Hepatocyte (in vitro differentiated cells): ENCODE results near the gene CRADD. TPM values are rescaled to one million over a fixed set of nuclear protein-coding genes. Genes with fewer than 3 reads are reported as not detected.

Experiments
- DNase-seq: peaks from one replicate; pipeline ENCODE4 v3.0.0-alpha.2; 2016; ENCODE audit warnings: low spot score
- H2AFZ ChIP-seq: fragments of 200-600 bp; sonication (generic); 2 replicates; pipeline ENCODE4 v1.6.0; 2016; ENCODE audit warnings: antibody characterized with exemption, mild to moderate bottlenecking
- H3K27ac ChIP-seq: fragments of 200-600 bp; sonication (generic); 2 replicates; pipeline ENCODE4 v1.5.1; 2016; ENCODE audit warnings: mild to moderate bottlenecking
- H3K27me3 ChIP-seq: fragments of 200-600 bp; sonication (generic); 2 replicates; pipeline ENCODE4 v1.6.1; 2016
- H3K36me3 ChIP-seq: fragments of 200-600 bp; sonication (generic); replicated peaks from 2 replicates; pipeline ENCODE4 v1.5.1; 2016; ENCODE audit warnings: low read depth; ENCODE audit not compliant: insufficient read depth
- H3K4me1 ChIP-seq: fragments of 200-600 bp; sonication (generic); 2 replicates; pipeline ENCODE4 v1.5.1; 2016; ENCODE audit warnings: mild to moderate bottlenecking, moderate library complexity; ENCODE audit not compliant: insufficient read depth
- H3K4me2 ChIP-seq: fragments of 200-600 bp; sonication (generic); 2 replicates; pipeline ENCODE4 v1.6.0; 2016
- H3K4me3 ChIP-seq: fragments of 200-600 bp; sonication (generic); 2 replicates; pipeline ENCODE4 v1.5.1; 2016; ENCODE audit warnings: mild to moderate bottlenecking
- H3K79me2 ChIP-seq: fragments of 200-600 bp; sonication (generic); 2 replicates; pipeline ENCODE4 v1.6.0; 2017; ENCODE audit warnings: mild to moderate bottlenecking
- H3K9me2 ChIP-seq: fragments of 200-600 bp; sonication (generic); replicated peaks from 2 replicates; pipeline ENCODE4 v1.6.0; 2017; ENCODE audit warnings: mild to moderate bottlenecking; ENCODE audit not compliant: insufficient read depth
- H3K9me3 ChIP-seq: fragments of 200-600 bp; sonication (generic); 2 replicates; pipeline ENCODE4 v1.5.1; 2016; ENCODE audit warnings: low read depth, mild to moderate bottlenecking
- H4K20me1 ChIP-seq: fragments of 200-600 bp; sonication (generic); 2 replicates; pipeline ENCODE4 v1.6.0; 2016; ENCODE audit warnings: mild to moderate bottlenecking; ENCODE audit not compliant: insufficient read depth, poor library complexity, severe bottlenecking
- CTCF ChIP-seq: fragments of 200-600 bp; sonication (generic); IDR thresholded peaks from 2 replicates; pipeline ENCODE4 v1.5.1; 2016; ENCODE audit warnings: antibody characterized with exemption, mild to moderate bottlenecking; ENCODE audit not compliant: poor library complexity
- EZH2 ChIP-seq: fragments of 200-600 bp; sonication (generic); IDR thresholded peaks from 2 replicates; pipeline ENCODE4 v1.6.1; 2016; ENCODE audit warnings: antibody characterized with exemption, mild to moderate bottlenecking, borderline replicate concordance
- EZH2phosphoT487 ChIP-seq: fragments of 200-600 bp; sonication (generic); IDR thresholded peaks from one replicate; pipeline ENCODE4 v1.6.1; 2018; ENCODE audit warnings: antibody characterized with exemption, mild to moderate bottlenecking, low read depth, moderate library complexity; ENCODE audit not compliant: unreplicated experiment, severe bottlenecking
- WGBS: methylation state at CpG from one replicate; pipeline ENCODE4 v1.1.6; 2016; ENCODE audit warnings: low lambda C conversion rate; ENCODE audit errors: missing lambda C conversion rate; 5-methylcytosine and 5-hydroxymethylcytosine counted together
- polyA plus RNA-seq: library from polyadenylated mRNA; unstranded; fragments of >200 nt; fragmentation: Nextera tagmentation; extraction: Ambion mirVana; gene quantifications from 2 replicates; pipeline ENCODE4 v1.2.1, GENCODE V29; 2016
- total RNA-seq: library from RNA; depleted of rRNA; stranded (reverse); fragments of >200 nt; gene quantifications from 2 replicates; pipeline ENCODE4 v1.2.3, GENCODE V29; 2014

CRADD gene
- total and polyA plus RNA-seq, 2 experiments from 2014 or later = 19.5 to 27.3 TPM

- 95% methylated on average over 7 of the region's 7 CpGs for WGBS
Observed at GRCh38 chr12:93844164-93844784, 167.1 kb downstream of the CRADD start.

GRCh38 chr12:93846936-93847516 lies 169.9 kb downstream of the CRADD start:
- WGBS = 89% methylated on average over 5 of the region's 5 CpGs
- TF ChIP-seq EZH2 (no peak), EZH2phosphoT487 (no peak), CTCF (no peak)
- Histone ChIP-seq H4K20me1 (no peaks in the 10 kb centered on the region), H3K79me2 (no peaks in the 10 kb centered on the region), H3K4me3 (no peak overlapping the region), H3K27me3 (no peaks in the 10 kb centered on the region), H3K27ac (no peak overlapping the region), H2AFZ (no peak overlapping the region), H3K36me3 (no peaks in the 10 kb centered on the region), H3K4me1 (no peaks in the 10 kb centered on the region), H3K9me3 (no peaks in the 10 kb centered on the region), H3K9me2 (no peaks in the 10 kb centered on the region), H3K4me2 (no peak overlapping the region)
- no peak for DNase-seq

More at GRCh38 chr12:93844164-93844784, 167.1 kb downstream of the CRADD start:
- Histone ChIP-seq H3K4me1 (no peaks in the 10 kb centered on the region), H4K20me1 (no peaks in the 10 kb centered on the region), H3K4me2 (no peak overlapping the region), H3K27ac (no peak overlapping the region), H2AFZ (no peak overlapping the region), H3K27me3 (no peaks in the 10 kb centered on the region), H3K4me3 (no peak overlapping the region), H3K36me3 (no peaks in the 10 kb centered on the region), H3K9me3 (no peaks in the 10 kb centered on the region), H3K79me2 (no peaks in the 10 kb centered on the region), H3K9me2 (no peaks in the 10 kb centered on the region)
- TF ChIP-seq EZH2 (no peak), EZH2phosphoT487 (no peak), CTCF (no peak)
- no peak for DNase-seq

GRCh38 chr12:93847517-93848474 lies 170.6 kb downstream of the CRADD start:
- no peak overlapping the region for H3K27ac ChIP-seq
- H2AFZ ChIP-seq = no peak overlapping the region
- H3K79me2 ChIP-seq = no peaks in the 10 kb centered on the region
- no peaks in the 10 kb centered on the region for H3K9me3 ChIP-seq
- DNase-seq = no peak
- no peaks in the 10 kb centered on the region for H3K9me2 ChIP-seq
- 96% methylated on average over 7 of the region's 7 CpGs for WGBS
- H3K4me2 ChIP-seq = no peak overlapping the region
- no peaks in the 10 kb centered on the region for H4K20me1 ChIP-seq
- TF ChIP-seq EZH2phosphoT487 (no peak), CTCF (no peak), EZH2 (no peak)
- H3K4me3 ChIP-seq = no peak overlapping the region
- no peaks in the 10 kb centered on the region for H3K36me3 ChIP-seq
- no peaks in the 10 kb centered on the region for H3K27me3 ChIP-seq
- no peaks in the 10 kb centered on the region for H3K4me1 ChIP-seq
